HepG2 (cell line): ENCODE measurements around the gene SBNO2. TPM values are rescaled to one million over a fixed set of nuclear protein-coding genes. Genes with fewer than 3 reads are reported as not detected.
A peak's percentile ranks its signal among the peaks of the same experiment; 100 is the strongest.

Source experiments
- BCL3 ChIP-seq: sonication (generic); formaldehyde crosslinking; IDR thresholded peaks from 2 replicates; pipeline ENCODE4 v1.5.1; 2020; ENCODE audit warnings: mild to moderate bottlenecking, missing genetic modification reagents, moderate library complexity
- CENPT ChIP-seq: sonication (generic); formaldehyde crosslinking; IDR thresholded peaks from 2 replicates; pipeline ENCODE4 v1.8.0; 2022; ENCODE audit warnings: low read depth, mild to moderate bottlenecking, moderate library complexity, missing genetic modification reagents
- CHD2 ChIP-seq: IDR thresholded peaks from 2 replicates; pipeline ENCODE4 v1.6.1; 2011; ENCODE audit warnings: low read depth, low read length, improper control_type of control experiment
- EED ChIP-seq: sonication (generic); formaldehyde crosslinking; IDR thresholded peaks from 2 replicates; pipeline ENCODE4 v1.5.0; 2020; ENCODE audit warnings: mild to moderate bottlenecking, missing genetic modification reagents
- GZF1 ChIP-seq: sonication (generic); formaldehyde crosslinking; IDR thresholded peaks from 2 replicates; pipeline ENCODE4 v1.5.1; 2020; ENCODE audit warnings: mild to moderate bottlenecking, missing genetic modification reagents
- HMG20B ChIP-seq: conservative IDR thresholded peaks from 2 replicates; pipeline ENCODE4 v1.6.1; 2016; ENCODE audit warnings: missing genetic modification reagents, missing compliant biosample characterization
- KAT8 ChIP-seq: IDR thresholded peaks from 2 replicates; pipeline ENCODE4 v1.6.1; 2016; ENCODE audit warnings: missing genetic modification reagents, missing compliant biosample characterization
- KLF11 ChIP-seq: IDR thresholded peaks from 2 replicates; pipeline ENCODE4 v1.6.1; 2016; ENCODE audit warnings: missing compliant biosample characterization
- MAF1 ChIP-seq: sonication (generic); formaldehyde crosslinking; IDR thresholded peaks from 2 replicates; pipeline ENCODE4 v1.5.0; 2020; ENCODE audit warnings: missing genetic modification reagents, borderline replicate concordance
- NR1H2 ChIP-seq: sonication (generic); formaldehyde crosslinking; IDR thresholded peaks from 2 replicates; pipeline ENCODE4 v1.8.1; 2022; ENCODE audit warnings: low read depth, missing genetic modification reagents, borderline replicate concordance
- NR2C2 ChIP-seq: sonication (generic); formaldehyde crosslinking; IDR thresholded peaks from 2 replicates; pipeline ENCODE4 v1.4.0; 2020; ENCODE audit warnings: missing genetic modification reagents, mild to moderate bottlenecking, moderate library complexity, borderline replicate concordance
- NR3C1 ChIP-seq: sonication (generic); formaldehyde crosslinking; IDR thresholded peaks from 2 replicates; pipeline ENCODE4 v1.4.0; 2020; ENCODE audit warnings: missing genetic modification reagents
- PHB2 ChIP-seq: fragments of 450-650 bp; IDR thresholded peaks from 2 replicates; pipeline ENCODE4 v1.6.1; 2018; ENCODE audit not compliant: partially characterized antibody
- PHF5A ChIP-seq: IDR thresholded peaks from one replicate; pipeline ENCODE4 v1.6.1; 2018; ENCODE audit warnings: low read depth, missing genetic modification reagents; ENCODE audit not compliant: unreplicated experiment
- POLR2A ChIP-seq, 2 experiments: IDR thresholded peaks; 2 replicates each; pipeline ENCODE4 v1.6.1; 2011; ENCODE audit warnings: low read depth in 2 of 2, low read length in 2 of 2, mild to moderate bottlenecking in 1 of 2, moderate library complexity in 1 of 2; ENCODE audit not compliant: insufficient read depth in 1 of 2
- POLR2AphosphoS5 ChIP-seq: IDR thresholded peaks from 2 replicates; pipeline ENCODE4 v1.6.1; 2012; ENCODE audit warnings: low read depth, low read length
- POLR2G ChIP-seq: fragments of 200-400 bp; formaldehyde crosslinking; IDR thresholded peaks from 2 replicates; pipeline ENCODE4 v1.6.1; 2018; ENCODE audit warnings: mild to moderate bottlenecking, low read depth, low read length, moderate library complexity
- RAD21 ChIP-seq: fragments of 450-650 bp; formaldehyde crosslinking; IDR thresholded peaks from 2 replicates; pipeline ENCODE4 v1.5.0; 2020; ENCODE audit warnings: mild to moderate bottlenecking
- SMARCC2 ChIP-seq: fragments of 450-650 bp; IDR thresholded peaks from 2 replicates; pipeline ENCODE4 v1.6.1; 2017; ENCODE audit warnings: antibody characterized with exemption, mild to moderate bottlenecking
- ZBTB21 ChIP-seq: sonication (generic); formaldehyde crosslinking; IDR thresholded peaks from 2 replicates; pipeline ENCODE4 v1.4.0; 2020; ENCODE audit warnings: missing genetic modification reagents
- ZNF207 ChIP-seq: fragments of 450-650 bp; IDR thresholded peaks from 2 replicates; pipeline ENCODE4 v1.6.1; 2016; ENCODE audit warnings: antibody characterized with exemption, borderline replicate concordance
- ZNF333 ChIP-seq: sonication (generic); formaldehyde crosslinking; IDR thresholded peaks from 2 replicates; pipeline ENCODE4 v1.4.0; 2020; ENCODE audit warnings: mild to moderate bottlenecking, missing genetic modification reagents, borderline replicate concordance
- ZNF337 ChIP-seq: sonication (generic); formaldehyde crosslinking; IDR thresholded peaks from 2 replicates; pipeline ENCODE4 v1.5.1; 2020; ENCODE audit warnings: missing genetic modification reagents, low read depth, mild to moderate bottlenecking, borderline replicate concordance
- ZNF570 ChIP-seq: sonication (generic); formaldehyde crosslinking; IDR thresholded peaks from 2 replicates; pipeline ENCODE4 v1.4.0; 2020; ENCODE audit warnings: mild to moderate bottlenecking, missing genetic modification reagents, borderline replicate concordance
- ZNF747 ChIP-seq: sonication (generic); formaldehyde crosslinking; IDR thresholded peaks from 2 replicates; pipeline ENCODE4 v1.8.1; 2023; ENCODE audit warnings: missing genetic modification reagents, mild to moderate bottlenecking, borderline replicate concordance
- ZNF749 ChIP-seq: sonication (generic); formaldehyde crosslinking; IDR thresholded peaks from 2 replicates; pipeline ENCODE4 v1.8.0; 2022; ENCODE audit warnings: mild to moderate bottlenecking, missing genetic modification reagents, moderate library complexity, borderline replicate concordance
- ZSCAN21 ChIP-seq: sonication (generic); formaldehyde crosslinking; IDR thresholded peaks from 2 replicates; pipeline ENCODE4 v1.8.0; 2022; ENCODE audit warnings: mild to moderate bottlenecking, missing genetic modification reagents, moderate library complexity, borderline replicate concordance
- polyA plus RNA-seq, 8 experiments: library from polyadenylated mRNA; depleted of rRNA in 3 of 8; stranded (reverse) in 7 of 8; unstranded in 1 of 8; fragments of >200 nt; fragmentation: Illumina TruSeq in 4 of 8; extraction: Trizol in 4 of 8; gene quantifications; 2 replicates each; pipeline versions ENCODE4 v1.2.1 to v1.2.3, GENCODE V29; 2011 to 2016; ENCODE audit warnings: low read depth in 4 of 8, missing spikeins in 1 of 8, mixed read lengths in 1 of 8; ENCODE audit not compliant: insufficient read depth in 1 of 8
- total RNA-seq, 5 experiments: library from RNA; depleted of rRNA; stranded (reverse); fragments of >200 nt; fragmentation: Illumina TruSeq; extraction: Trizol; gene quantifications; 2 replicates each; pipeline ENCODE4 v1.2.3, GENCODE V29; 2016; ENCODE audit warnings: low read depth in 1 of 5
- TF ChIP-seq, protein P1 (sequence below): sonication (generic); formaldehyde crosslinking; IDR thresholded peaks from 2 replicates; pipeline ENCODE4 v1.5.1; 2020; ENCODE audit warnings: mild to moderate bottlenecking, missing genetic modification reagents

The SBNO2 gene
- total and polyA plus RNA-seq, 2 of the 13 experiments (the other 11 are each of a cell fraction or from before 2014, with no cell fraction given) = 8.6 to 10.4 TPM

GRCh38 chr19:1113030-1113985, 60.8 kb downstream of the SBNO2 start (continued):
- TF ChIP-seq POLR2G (peak; percentile 58), CENPT (CRISPR knock-in tag) (no peak), HMG20B (CRISPR knock-in tag) (no peak), NR3C1 (CRISPR knock-in tag) (no peak), PHB2 (no peak), NR1H2 (no peak), ZNF333 (CRISPR knock-in tag) (no peak), KLF11 (CRISPR knock-in tag) (no peak), GZF1 (CRISPR knock-in tag) (0 out of 2 replicates have a peak, but pooled peaks have one; percentile 39), POLR2A (IDR thresholded peaks at IDR 0.05; ENCODE audit: insufficient read depth in 1 of 2, low read depth in 2 of 2, low read length in 2 of 2) (peak; percentile 46 to 75; a peak in 3 of 4 replicates), ZBTB21 (CRISPR knock-in tag) (no peak), ZNF570 (CRISPR knock-in tag) (no peak), KAT8 (CRISPR knock-in tag) (peak; percentile 86), RAD21 (peak; percentile 95), MAF1 (no peak), CHD2 (no peak), ZNF337 (CRISPR knock-in tag) (no peak), NR2C2 (no peak), EED (CRISPR knock-in tag) (0 out of 2 replicates have a peak, but pooled peaks have one; percentile 17), SMARCC2 (no peak), PHF5A (CRISPR knock-in tag) (peak; percentile 80), ZSCAN21 (CRISPR knock-in tag) (0 out of 2 replicates have a peak, but pooled peaks have one; percentile 0), POLR2AphosphoS5 (peak; percentile 64), BCL3 (CRISPR knock-in tag) (0 out of 2 replicates have a peak, but pooled peaks have one; percentile 43), ZNF749 (CRISPR knock-in tag) (no peak), ZNF207 (no peak), ZNF747 (CRISPR knock-in tag) (peak; percentile 68; the same call in 1 of the 2 replicates)
- TF ChIP-seq, protein P1, sequence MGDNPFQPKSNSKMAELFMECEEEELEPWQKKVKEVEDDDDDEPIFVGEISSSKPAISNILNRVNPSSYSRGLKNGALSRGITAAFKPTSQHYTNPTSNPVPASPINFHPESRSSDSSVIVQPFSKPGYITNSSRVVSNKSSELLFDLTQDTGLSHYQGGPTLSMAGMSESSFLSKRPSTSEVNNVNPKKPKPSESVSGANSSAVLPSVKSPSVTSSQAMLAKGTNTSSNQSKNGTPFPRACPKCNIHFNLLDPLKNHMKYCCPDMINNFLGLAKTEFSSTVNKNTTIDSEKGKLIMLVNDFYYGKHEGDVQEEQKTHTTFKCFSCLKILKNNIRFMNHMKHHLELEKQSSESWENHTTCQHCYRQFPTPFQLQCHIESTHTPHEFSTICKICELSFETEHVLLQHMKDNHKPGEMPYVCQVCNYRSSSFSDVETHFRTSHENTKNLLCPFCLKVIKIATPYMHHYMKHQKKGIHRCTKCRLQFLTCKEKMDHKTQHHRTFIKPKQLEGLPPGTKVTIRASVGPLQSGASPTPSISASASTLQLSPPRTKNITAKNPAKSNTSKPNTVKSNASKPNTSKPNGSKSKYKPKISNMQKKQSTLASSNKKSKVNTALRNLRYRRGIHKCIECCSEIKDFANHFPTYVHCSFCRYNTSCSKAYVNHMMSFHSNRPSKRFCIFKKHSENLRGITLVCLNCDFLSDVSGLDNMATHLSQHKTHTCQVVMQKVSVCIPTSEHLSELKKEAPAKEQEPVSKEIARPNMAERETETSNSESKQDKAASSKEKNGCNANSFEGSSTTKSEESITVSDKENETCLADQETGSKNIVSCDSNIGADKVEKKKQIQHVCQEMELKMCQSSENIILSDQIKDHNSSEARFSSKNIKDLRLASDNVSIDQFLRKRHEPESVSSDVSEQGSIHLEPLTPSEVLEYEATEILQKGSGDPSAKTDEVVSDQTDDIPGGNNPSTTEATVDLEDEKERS = peak; percentile 47; the same call in 1 of the 2 replicates
